Kidney epithelial cell (primary cell): Measurements from ENCODE around the gene XDH. TPM values are rescaled to one million over a fixed set of nuclear protein-coding genes. Genes with fewer than 3 reads are reported as not detected.

ENCODE experiments used
- DNase-seq: peaks from one replicate; pipeline ENCODE4 v3.0.0-alpha.2; 2010; ENCODE audit warnings: low read depth
- H3K27me3 ChIP-seq: 2 replicates; pipeline ENCODE4 v1.6.0; 2011; ENCODE audit warnings: low read length; ENCODE audit not compliant: control insufficient read depth, insufficient read depth
- H3K36me3 ChIP-seq: 2 replicates; pipeline ENCODE4 v1.5.1; 2011; ENCODE audit warnings: low read length; ENCODE audit not compliant: control insufficient read depth, insufficient read depth
- H3K4me3 ChIP-seq: 2 replicates; pipeline ENCODE4 v1.5.1; 2011; ENCODE audit warnings: low read depth, mild to moderate bottlenecking, control low read depth, low read length
- CTCF ChIP-seq: IDR thresholded peaks from 2 replicates; pipeline ENCODE4 v1.5.1; 2011; ENCODE audit warnings: mild to moderate bottlenecking, moderate library complexity, low read length, control low read depth, inconsistent platforms; ENCODE audit not compliant: insufficient read depth, poor library complexity, severe bottlenecking
- total RNA-seq: library from RNA; depleted of rRNA; stranded (reverse); fragments of >200 nt; gene quantifications from 2 replicates; pipeline ENCODE4 v1.2.3, GENCODE V29; 2015

Gene XDH
- total RNA-seq, 1 donor from 2014 or later, result 4.4 TPM

GRCh38 chr2:31333046-31333445, 81.5 kb downstream of the XDH start:
- H3K4me3 ChIP-seq, result no peak overlapping the region
- no peak for TF ChIP-seq CTCF
- DNase-seq, result no peak

GRCh38 chr2:31332521-31332920, 82.0 kb downstream of the XDH start:
- Histone ChIP-seq H3K36me3 (no peaks in the 10 kb centered on the region), H3K4me3 (no peak overlapping the region), H3K27me3 (no peaks in the 10 kb centered on the region)
- no peak for DNase-seq
- TF ChIP-seq CTCF, result no peak

More at GRCh38 chr2:31333046-31333445, 81.5 kb downstream of the XDH start:
- no peaks in the 10 kb centered on the region for H3K36me3 ChIP-seq
- H3K27me3 ChIP-seq, result no peaks in the 10 kb centered on the region

GRCh38 chr2:31331156-31331555, 83.4 kb downstream of the XDH start:
- TF ChIP-seq CTCF, result no peak
- no peak overlapping the region for H3K4me3 ChIP-seq
- no peaks in the 10 kb centered on the region for H3K36me3 ChIP-seq
- H3K27me3 ChIP-seq, result no peaks in the 10 kb centered on the region
- DNase-seq, result no peak

GRCh38 chr2:31329081-31329625, 85.4 kb downstream of the XDH start:
- TF ChIP-seq CTCF, result no peak
- Histone ChIP-seq H3K36me3 (no peaks in the 10 kb centered on the region), H3K27me3 (no peaks in the 10 kb centered on the region), H3K4me3 (no peak overlapping the region)
- DNase-seq, result no peak

- Histone ChIP-seq H3K36me3 (no peaks in the 10 kb centered on the region), H3K4me3 (no peak overlapping the region), H3K27me3 (no peaks in the 10 kb centered on the region)
- TF ChIP-seq CTCF, result no peak
- no peak for DNase-seq
Observed at GRCh38 chr2:31328026-31328425, 86.5 kb downstream of the XDH start.

- Histone ChIP-seq H3K4me3 (no peak overlapping the region), H3K36me3 (no peaks in the 10 kb centered on the region), H3K27me3 (no peaks in the 10 kb centered on the region)
- no peak for DNase-seq
- TF ChIP-seq CTCF, result no peak
Observed at GRCh38 chr2:31327505-31327904, 87.0 kb downstream of the XDH start.
